Astrocyte (in vitro differentiated cells and primary cell): ENCODE results near the gene PALLD. TPM values are rescaled to one million over a fixed set of nuclear protein-coding genes. Genes with fewer than 3 reads are reported as not detected.

ENCODE experiments used
- DNase-seq: peaks from one replicate; pipeline ENCODE4 v3.0.0-alpha.2; 2010; ENCODE audit warnings: low read depth
- FAIRE-seq: peaks from 2 replicates; lab custom pipeline; 2011; peaks lifted over from hg19 to GRCh38; lab: Jason Lieb, UNC
- H2AFZ ChIP-seq: 2 replicates; pipeline ENCODE4 v1.6.0; 2012; ENCODE audit warnings: low read depth, low read length, inconsistent platforms
- H3K27ac ChIP-seq: 2 replicates; pipeline ENCODE4 v1.5.1; 2011; ENCODE audit warnings: low read depth, low read length, inconsistent platforms
- H3K27me3 ChIP-seq: 2 replicates; pipeline ENCODE4 v1.6.0; 2011; ENCODE audit warnings: low read length, inconsistent platforms; ENCODE audit not compliant: insufficient read depth
- H3K36me3 ChIP-seq: 2 replicates; pipeline ENCODE4 v1.5.1; 2011; ENCODE audit warnings: low read length, inconsistent platforms; ENCODE audit not compliant: insufficient read depth
- H3K4me1 ChIP-seq: 2 replicates; pipeline ENCODE4 v1.5.1; 2011; ENCODE audit warnings: low read length, inconsistent platforms; ENCODE audit not compliant: insufficient read depth
- H3K4me2 ChIP-seq: 2 replicates; pipeline ENCODE4 v1.6.0; 2012; ENCODE audit warnings: low read length, inconsistent platforms
- H3K4me3 ChIP-seq: 2 replicates; pipeline ENCODE4 v1.5.1; 2011; ENCODE audit warnings: low read depth, mild to moderate bottlenecking, low read length, inconsistent platforms; ENCODE audit not compliant: insufficient read depth
- H3K79me2 ChIP-seq: 2 replicates; pipeline ENCODE4 v1.6.0; 2012; ENCODE audit warnings: mild to moderate bottlenecking, low read length, inconsistent platforms; ENCODE audit not compliant: insufficient read depth
- H3K9ac ChIP-seq: 2 replicates; pipeline ENCODE4 v1.6.0; 2012; ENCODE audit warnings: mild to moderate bottlenecking, low read length, inconsistent platforms
- H3K9me3 ChIP-seq: 2 replicates; pipeline ENCODE4 v1.5.1; 2012; ENCODE audit warnings: low read depth, mild to moderate bottlenecking, low read length, inconsistent platforms; ENCODE audit not compliant: insufficient read depth
- H4K20me1 ChIP-seq: 2 replicates; pipeline ENCODE4 v1.6.0; 2012; ENCODE audit warnings: low read length, inconsistent platforms; ENCODE audit not compliant: insufficient read depth
- H3K27ac Mint-ChIP-seq: one replicate; pipeline ENCODE4 v1.8.0; 2021; ENCODE audit warnings: mild to moderate bottlenecking, mixed read lengths; ENCODE audit not compliant: unreplicated experiment
- H3K27me3 Mint-ChIP-seq: one replicate; pipeline ENCODE4 v1.8.0; 2021; ENCODE audit warnings: low read depth, mixed read lengths; ENCODE audit not compliant: unreplicated experiment
- H3K36me3 Mint-ChIP-seq: one replicate; pipeline ENCODE4 v1.8.0; 2021; ENCODE audit warnings: low read depth, mixed read lengths; ENCODE audit not compliant: unreplicated experiment
- H3K4me1 Mint-ChIP-seq: one replicate; pipeline ENCODE4 v1.8.0; 2021; ENCODE audit warnings: low read depth, mixed read lengths; ENCODE audit not compliant: unreplicated experiment
- H3K4me3 Mint-ChIP-seq: one replicate; pipeline ENCODE4 v1.8.0; 2021; ENCODE audit warnings: mild to moderate bottlenecking, moderate library complexity, mixed read lengths; ENCODE audit not compliant: unreplicated experiment
- H3K9me3 Mint-ChIP-seq: one replicate; pipeline ENCODE4 v1.8.0; 2021; ENCODE audit warnings: mild to moderate bottlenecking, mixed read lengths; ENCODE audit not compliant: unreplicated experiment
- CTCF ChIP-seq: IDR thresholded peaks from 2 replicates; pipeline ENCODE4 v1.5.1; 2011; ENCODE audit warnings: low read depth, mild to moderate bottlenecking, inconsistent platforms, low read length, moderate library complexity; ENCODE audit not compliant: insufficient read depth
- EZH2 ChIP-seq: IDR thresholded peaks from 2 replicates; pipeline ENCODE4 v1.6.1; 2012; ENCODE audit warnings: mild to moderate bottlenecking, low read length, inconsistent platforms; ENCODE audit not compliant: insufficient read depth
- total RNA-seq: library from RNA; stranded (reverse); gene quantifications from 2 replicates; pipeline ENCODE4 v1.2.1, GENCODE V29; 2021

Gene PALLD
- total RNA-seq, 1 donor from 2014 or later, result 498 TPM

- Histone ChIP-seq H3K27me3 (no peaks in the 10 kb centered on the region), H2AFZ (no peak overlapping the region), H4K20me1 (no peaks in the 10 kb centered on the region), H3K4me1 (peaks cover 17% of the 10 kb centered on the region), H3K9me3 (no peaks in the 10 kb centered on the region), H3K9ac (no peak overlapping the region), H3K27ac (no peak overlapping the region), H3K4me3 (no peak overlapping the region), H3K4me2 (no peak overlapping the region), H3K36me3 (no peaks in the 10 kb centered on the region), H3K79me2 (peaks cover 35% of the 10 kb centered on the region)
- Mint-ChIP-seq H3K27me3 (no peaks in the 10 kb centered on the region), H3K4me1 (peaks cover 74% of the 10 kb centered on the region), H3K4me3 (peak overlapping the region; percentile 40), H3K9me3 (no peaks in the 10 kb centered on the region), H3K27ac (peak overlapping the region; percentile 35), H3K36me3 (peaks cover 15% of the 10 kb centered on the region)
- FAIRE-seq (no peak), DNase-seq (no peak)
- TF ChIP-seq EZH2 (no peak), CTCF (no peak)
These were observed 294.5 kb downstream of the PALLD start for GRCh38 chr4:168791376-168791775.

GRCh38 chr4:168793542-168793941 lies 296.7 kb downstream of the PALLD start:
- Mint-ChIP-seq H3K9me3 (no peaks in the 10 kb centered on the region), H3K4me1 (peaks cover 76% of the 10 kb centered on the region), H3K27ac (peak overlapping the region; percentile 87), H3K27me3 (no peaks in the 10 kb centered on the region), H3K4me3 (no peak overlapping the region), H3K36me3 (peaks cover 15% of the 10 kb centered on the region)
- Histone ChIP-seq H3K9ac (no peak overlapping the region), H3K4me3 (no peak overlapping the region), H3K79me2 (peaks cover 19% of the 10 kb centered on the region), H3K9me3 (no peaks in the 10 kb centered on the region), H3K36me3 (no peaks in the 10 kb centered on the region), H3K27me3 (no peaks in the 10 kb centered on the region), H3K27ac (no peak overlapping the region), H3K4me1 (peaks cover 35% of the 10 kb centered on the region), H4K20me1 (no peaks in the 10 kb centered on the region), H3K4me2 (no peak overlapping the region), H2AFZ (no peak overlapping the region)
- TF ChIP-seq CTCF (no peak), EZH2 (no peak)
- FAIRE-seq (no peak), DNase-seq (no peak)

- TF ChIP-seq CTCF (no peak), EZH2 (no peak)
- H3K27ac Mint-ChIP-seq, result peak overlapping the region; percentile 87
- H3K27me3 Mint-ChIP-seq, result no peaks in the 10 kb centered on the region
- no peaks in the 10 kb centered on the region for H3K9me3 ChIP-seq
- H3K9ac ChIP-seq, result no peak overlapping the region
- H3K27me3 ChIP-seq, result no peaks in the 10 kb centered on the region
- no peak overlapping the region for H3K27ac ChIP-seq
- peaks cover 15% of the 10 kb centered on the region for H3K36me3 Mint-ChIP-seq
- no peak for FAIRE-seq
- no peaks in the 10 kb centered on the region for H4K20me1 ChIP-seq
- H3K36me3 ChIP-seq, result no peaks in the 10 kb centered on the region
- H3K79me2 ChIP-seq, result peaks cover 18% of the 10 kb centered on the region
- peaks cover 75% of the 10 kb centered on the region for H3K4me1 Mint-ChIP-seq
- no peak overlapping the region for H3K4me3 ChIP-seq
- H3K4me3 Mint-ChIP-seq, result no peak overlapping the region
- DNase-seq, result no peak
- peaks cover 38% of the 10 kb centered on the region for H3K4me1 ChIP-seq
- H3K4me2 ChIP-seq, result no peak overlapping the region
- H2AFZ ChIP-seq, result no peak overlapping the region
- no peaks in the 10 kb centered on the region for H3K9me3 Mint-ChIP-seq
These were observed 297.3 kb downstream of the PALLD start for GRCh38 chr4:168794092-168794707.
